BJ (cell line): Measurements from ENCODE around the gene SLC25A43. TPM values are rescaled to one million over a fixed set of nuclear protein-coding genes. Genes with fewer than 3 reads are reported as not detected.

Source experiments
- CTCF ChIA-PET: fragments of 350-600 bp; formaldehyde crosslinking; extraction: SDS; loops from one replicate; lab custom pipeline; 2021; ENCODE audit warnings: antibody characterized with exemption, inconsistent platforms; lab: Yijun Ruan, JAX
- POLR2A ChIA-PET: fragments of 300-600 bp; sonication (Branson Sonifier 250); formaldehyde crosslinking; extraction: SDS; loops from one replicate; lab custom pipeline; 2021; ENCODE audit warnings: antibody characterized with exemption; lab: Charles Lee
- DNase-seq: peaks from one replicate; pipeline ENCODE4 v3.0.0-alpha.2; 2011; ENCODE audit warnings: low read depth
- H3K27me3 ChIP-seq: 2 replicates; pipeline ENCODE4 v1.6.0; 2011; ENCODE audit warnings: low read length; ENCODE audit not compliant: control insufficient read depth, insufficient read depth
- H3K36me3 ChIP-seq: 2 replicates; pipeline ENCODE4 v1.5.1; 2011; ENCODE audit warnings: low read length; ENCODE audit not compliant: control insufficient read depth, insufficient read depth
- H3K4me3 ChIP-seq: 2 replicates; pipeline ENCODE4 v1.5.1; 2011; ENCODE audit warnings: low read depth, mild to moderate bottlenecking, control low read depth, low read length
- CTCF ChIP-seq: IDR thresholded peaks from 2 replicates; pipeline ENCODE4 v1.5.1; 2011; ENCODE audit warnings: low read depth, mild to moderate bottlenecking, control low read depth, inconsistent platforms, low read length, moderate library complexity; ENCODE audit not compliant: insufficient read depth
- polyA plus RNA-seq: library from polyadenylated mRNA; depleted of rRNA; stranded (reverse); fragments of >200 nt; gene quantifications from 2 replicates; pipeline ENCODE4 v1.2.3, GENCODE V29; 2011

SLC25A43 gene
- polyA plus RNA-seq, 1 experiment, result 13.5 TPM

DNA sequence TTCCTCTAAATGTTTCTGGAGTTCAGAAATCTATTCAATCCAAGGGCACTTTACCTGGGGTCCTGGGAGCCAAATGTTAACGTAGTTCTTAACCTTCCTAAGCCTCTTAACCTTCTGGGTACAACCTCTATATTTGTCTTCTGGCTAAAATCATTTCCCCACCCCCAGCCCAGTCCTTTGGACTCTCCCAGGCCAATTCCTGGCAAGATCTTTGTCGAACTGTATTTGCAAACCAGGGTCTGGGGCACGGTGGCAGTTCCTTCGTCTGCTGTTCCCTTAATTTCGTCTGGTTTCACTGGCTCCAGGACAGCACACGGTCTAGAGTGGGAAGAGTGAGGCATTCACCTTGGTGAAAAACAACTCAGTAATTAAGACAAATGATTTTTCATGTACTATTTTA lies 68.3 kb downstream of the SLC25A43 start:
- H3K4me3 ChIP-seq, result no peak overlapping the region
- H3K36me3 ChIP-seq, result no peaks in the 10 kb centered on the region
- DNase-seq, result no peak
- no peaks in the 10 kb centered on the region for H3K27me3 ChIP-seq
- no peak for TF ChIP-seq CTCF
- POLR2A ChIA-PET, result no interaction called here
- CTCF ChIA-PET, result interaction anchor here (1.5 kb wide), 1 partner anchor 55 kb away, joined by 3 read pairs; no protein-coding TSS in a partner anchor

- Histone ChIP-seq H3K4me3 (peak within 1 kb of the TSS; percentile 84), H3K27me3 (no peaks in the 10 kb centered on the region), H3K36me3 (no peaks in the 10 kb centered on the region)
- no peak for TF ChIP-seq CTCF
- CTCF ChIA-PET, result interaction anchor here (0.6 to 1.9 kb wide), 6 partner anchors 10 to 56 kb away, joined by 3 to 11 read pairs (median 3); no protein-coding TSS in a partner anchor
- POLR2A ChIA-PET, result interaction anchor here (0.6 kb wide), 1 partner anchor 37 kb away, joined by 3 read pairs; no protein-coding TSS in a partner anchor
- DNase-seq, result no peak
Measured at GRCh38 chrX:119467842-119468550, 68.9 kb downstream of the SLC25A43 start, which contains the start of gene SLC25A5. Gene SLC25A5, plus strand, starts transcription at chrX:119468444. Its CDS starts 72 bp downstream, at chrX:119468516.

DNA sequence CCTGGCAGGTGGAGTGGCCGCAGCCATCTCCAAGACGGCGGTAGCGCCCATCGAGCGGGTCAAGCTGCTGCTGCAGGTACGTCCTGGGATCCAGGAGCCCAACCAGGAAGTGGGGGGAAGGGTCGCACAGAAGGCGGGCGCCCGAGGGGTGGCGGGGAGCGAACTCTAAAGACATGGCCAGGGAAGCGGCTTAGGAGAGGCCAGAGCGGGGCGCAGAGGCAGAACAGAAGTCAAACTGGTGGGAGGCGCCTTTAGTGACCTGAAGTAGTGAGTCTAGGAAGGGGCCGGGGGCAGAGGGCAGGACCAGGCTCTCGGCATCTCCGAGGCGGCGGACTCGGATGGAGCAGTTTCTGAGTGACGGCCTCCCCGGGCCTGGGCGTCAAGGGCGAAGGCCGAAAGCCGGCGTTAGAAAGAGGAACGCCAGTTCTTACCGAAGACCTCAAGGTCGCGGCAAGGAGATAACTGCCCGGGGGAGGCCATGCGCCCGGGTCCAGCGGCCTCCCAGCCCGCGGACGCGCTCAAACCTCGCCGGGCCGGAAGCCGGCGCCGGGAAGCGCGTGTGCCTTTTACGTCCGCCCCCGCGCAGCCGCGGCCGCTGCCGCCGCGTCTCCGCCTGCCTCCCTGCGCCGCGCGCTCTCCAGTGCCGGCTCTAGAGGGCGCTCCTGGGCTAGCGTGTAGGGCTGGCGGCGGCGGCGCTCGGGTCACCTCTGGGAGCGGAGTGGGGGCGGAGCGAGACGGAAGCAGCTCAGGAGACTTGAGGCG lies 69.6 kb downstream of the SLC25A43 start:
- Histone ChIP-seq H3K4me3 (peak overlapping the region; percentile 84), H3K36me3 (no peaks in the 10 kb centered on the region), H3K27me3 (no peaks in the 10 kb centered on the region)
- ChIA-PET POLR2A (no interaction called here), CTCF (interaction anchor here (0.6 to 1.9 kb wide), 7 partner anchors 9 to 57 kb away, joined by 3 to 11 read pairs (median 3); no protein-coding TSS in a partner anchor)
- peak; percentile 56 for TF ChIP-seq CTCF
- DNase-seq, result no peak

- no peaks in the 10 kb centered on the region for H3K27me3 ChIP-seq
- no peak for DNase-seq
- H3K36me3 ChIP-seq, result no peaks in the 10 kb centered on the region
- no peak for TF ChIP-seq CTCF
- H3K4me3 ChIP-seq, result peak overlapping the region; percentile 84
- POLR2A ChIA-PET, result no interaction called here
- CTCF ChIA-PET, result interaction anchor here (0.6 to 1.9 kb wide), 6 partner anchors 9 to 57 kb away, joined by 3 to 11 read pairs (median 3); no protein-coding TSS in a partner anchor
Measured at GRCh38 chrX:119469313-119469635, 70.1 kb downstream of the SLC25A43 start.
